Stimulated activated CD8-positive, alpha-beta memory T cell treated with anti-CD3 and anti-CD28 coated beads, Interleukin-12 subunit alpha, Interleukin-12 subunit beta, amount 100 ng/mL, for 1 hour (primary cell): ENCODE results near the gene HTT-AS.

Experiments used
- DNase-seq: peaks from one replicate; pipeline ENCODE4 v3.0.0-alpha.2; 2020; ENCODE audit warnings: low read depth

HTT-AS gene

DNA sequence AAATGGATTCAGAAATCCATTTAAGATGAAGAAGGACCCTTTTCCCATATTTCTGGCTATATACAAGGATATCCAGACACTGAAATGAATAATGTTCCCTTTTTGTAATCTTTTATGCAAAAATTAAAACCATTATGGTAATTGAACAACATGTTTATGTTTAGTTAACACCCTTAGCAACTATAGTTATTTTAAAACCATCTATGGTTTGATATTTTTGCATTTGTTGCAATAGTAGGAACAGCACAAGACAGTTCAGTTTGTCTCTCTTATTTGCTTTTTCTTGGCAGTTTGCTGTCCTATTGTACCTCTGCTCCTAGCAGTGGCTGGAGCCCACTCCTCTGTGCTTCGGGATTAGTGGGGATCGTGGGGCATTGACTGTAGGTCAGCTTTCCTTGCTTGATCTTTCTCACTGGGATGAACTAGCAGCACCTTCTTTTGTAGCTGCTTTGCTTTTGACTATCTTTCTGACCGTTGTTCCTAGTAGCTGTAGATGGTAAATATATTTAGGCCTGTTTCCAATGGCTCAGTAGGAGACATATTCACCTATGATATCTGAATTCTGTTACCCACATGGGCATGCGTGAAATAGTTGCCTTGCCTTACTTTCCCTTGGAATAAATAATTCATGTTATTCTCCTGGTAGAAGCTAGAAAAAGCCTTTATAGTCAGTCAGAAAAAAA, 12.9 kb upstream of the HTT-AS start:
- no peak for DNase-seq

DNA sequence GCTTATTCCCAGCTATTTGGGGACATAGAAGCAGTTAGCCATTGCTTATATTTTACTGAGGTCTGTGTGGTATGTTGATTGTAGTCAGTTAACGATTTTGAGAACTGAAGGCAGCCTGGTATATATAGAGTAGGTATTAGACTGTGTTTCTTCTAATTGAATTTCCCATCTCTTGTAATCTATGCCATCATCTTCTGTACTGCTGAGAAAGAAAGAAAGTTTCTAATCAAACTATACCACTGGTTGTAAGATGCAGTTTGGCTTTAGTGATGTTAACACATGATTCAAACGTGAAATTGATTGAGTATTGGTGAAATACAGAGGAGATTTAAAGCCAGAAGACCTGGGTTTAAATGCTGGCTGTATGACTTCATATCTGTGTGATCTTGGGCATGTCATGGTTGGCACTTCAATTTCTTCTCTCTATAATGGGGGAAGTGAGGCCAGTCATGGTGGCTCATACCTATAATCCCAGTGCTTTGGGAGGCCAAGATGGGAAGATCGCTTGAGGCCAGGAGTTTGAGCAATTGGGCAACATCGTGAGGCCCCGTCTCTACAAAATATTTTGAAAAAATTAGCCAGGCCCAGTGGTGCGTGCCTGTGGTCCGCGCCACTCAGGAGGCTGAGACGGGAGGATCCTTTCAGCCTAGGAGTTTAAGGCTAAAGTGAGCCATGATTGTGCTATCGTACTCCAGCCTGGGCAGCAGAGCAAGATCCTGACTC, 11.8 kb upstream of the HTT-AS start:
- no peak for DNase-seq

DNA sequence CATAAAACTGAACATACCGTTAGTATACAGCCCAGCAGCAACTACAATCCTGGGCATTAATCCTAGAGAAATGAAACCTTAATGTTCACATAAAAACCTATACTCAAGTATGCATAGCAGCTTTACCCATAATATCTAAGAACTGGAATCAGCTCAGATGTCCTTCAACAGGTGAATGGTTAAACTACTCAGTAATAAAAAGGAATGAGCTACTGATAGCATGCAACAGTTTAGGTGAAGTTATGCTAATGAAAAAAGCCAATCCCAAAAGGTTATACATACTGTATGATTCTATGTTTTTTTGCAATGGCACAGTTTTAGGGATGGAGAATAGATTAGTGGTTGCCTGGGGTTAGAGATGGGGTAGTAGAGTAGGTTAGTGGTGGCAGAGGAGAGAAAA, 9.4 kb upstream of the HTT-AS start:
- no peak for DNase-seq

DNA sequence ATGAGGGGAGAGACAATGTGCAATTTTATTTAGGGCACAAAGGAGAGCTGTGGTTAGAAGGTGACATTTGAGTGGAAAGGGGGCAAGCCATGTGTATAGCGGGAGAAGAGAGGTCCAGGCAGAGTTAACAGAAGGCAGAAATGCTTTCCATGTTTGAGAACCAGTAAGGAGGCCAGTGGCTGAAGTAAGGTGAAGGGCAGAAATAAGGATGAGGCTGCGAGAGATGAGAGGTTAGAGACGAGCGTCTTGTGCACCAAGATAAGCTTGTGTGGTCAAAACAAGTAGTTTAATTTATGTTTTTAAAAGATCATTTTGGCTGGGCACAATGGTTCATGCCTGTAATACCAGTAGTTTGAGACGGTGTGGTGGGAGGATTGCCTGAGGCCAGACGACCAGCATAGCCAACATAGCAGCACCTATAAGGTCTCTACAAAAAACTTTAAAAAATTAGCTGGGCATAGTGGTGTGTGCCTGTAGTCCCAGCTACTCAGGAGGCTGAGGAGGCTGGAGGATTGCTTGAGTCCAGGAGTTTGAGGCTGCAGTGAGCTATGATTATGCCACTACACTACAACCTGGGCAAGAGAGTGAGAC, 8.7 kb upstream of the HTT-AS start:
- no peak for DNase-seq

DNA sequence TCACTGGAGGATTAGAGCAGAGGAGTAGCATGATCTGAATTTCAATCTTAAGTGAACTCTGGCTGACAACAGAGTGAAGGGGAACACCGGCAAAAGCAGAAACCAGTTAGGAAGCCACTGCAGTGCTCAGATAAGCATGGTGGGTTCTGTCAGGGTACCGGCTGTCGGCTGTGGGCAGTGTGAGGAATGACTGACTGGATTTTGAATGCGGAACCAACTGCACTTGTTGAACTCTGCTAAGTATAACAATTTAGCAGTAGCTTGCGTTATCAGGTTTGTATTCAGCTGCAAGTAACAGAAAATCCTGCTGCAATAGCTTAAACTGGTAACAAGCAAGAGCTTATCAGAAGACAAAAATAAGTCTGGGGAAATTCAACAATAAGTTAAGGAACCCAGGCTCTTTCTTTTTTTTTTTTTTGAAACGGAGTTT, 5.4 kb upstream of the HTT-AS start:
- no peak for DNase-seq

DNA sequence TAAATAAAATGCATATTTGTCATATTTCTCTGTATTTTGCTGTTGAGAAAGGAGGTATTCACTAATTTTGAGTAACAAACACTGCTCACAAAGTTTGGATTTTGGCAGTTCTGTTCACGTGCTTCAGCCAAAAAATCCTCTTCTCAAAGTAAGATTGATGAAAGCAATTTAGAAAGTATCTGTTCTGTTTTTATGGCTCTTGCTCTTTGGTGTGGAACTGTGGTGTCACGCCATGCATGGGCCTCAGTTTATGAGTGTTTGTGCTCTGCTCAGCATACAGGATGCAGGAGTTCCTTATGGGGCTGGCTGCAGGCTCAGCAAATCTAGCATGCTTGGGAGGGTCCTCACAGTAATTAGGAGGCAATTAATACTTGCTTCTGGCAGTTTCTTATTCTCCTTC, 3.5 kb upstream of the HTT-AS start:
- DNase-seq: no peak

DNA sequence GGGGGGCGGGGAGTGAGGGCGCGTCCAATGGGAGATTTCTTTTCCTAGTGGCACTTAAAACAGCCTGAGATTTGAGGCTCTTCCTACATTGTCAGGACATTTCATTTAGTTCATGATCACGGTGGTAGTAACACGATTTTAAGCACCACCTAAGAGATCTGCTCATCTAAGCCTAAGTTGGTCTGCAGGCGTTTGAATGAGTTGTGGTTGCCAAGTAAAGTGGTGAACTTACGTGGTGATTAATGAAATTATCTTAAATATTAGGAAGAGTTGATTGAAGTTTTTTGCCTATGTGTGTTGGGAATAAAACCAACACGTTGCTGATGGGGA, 1.3 kb upstream of the HTT-AS start:
- DNase-seq: no peak

DNA sequence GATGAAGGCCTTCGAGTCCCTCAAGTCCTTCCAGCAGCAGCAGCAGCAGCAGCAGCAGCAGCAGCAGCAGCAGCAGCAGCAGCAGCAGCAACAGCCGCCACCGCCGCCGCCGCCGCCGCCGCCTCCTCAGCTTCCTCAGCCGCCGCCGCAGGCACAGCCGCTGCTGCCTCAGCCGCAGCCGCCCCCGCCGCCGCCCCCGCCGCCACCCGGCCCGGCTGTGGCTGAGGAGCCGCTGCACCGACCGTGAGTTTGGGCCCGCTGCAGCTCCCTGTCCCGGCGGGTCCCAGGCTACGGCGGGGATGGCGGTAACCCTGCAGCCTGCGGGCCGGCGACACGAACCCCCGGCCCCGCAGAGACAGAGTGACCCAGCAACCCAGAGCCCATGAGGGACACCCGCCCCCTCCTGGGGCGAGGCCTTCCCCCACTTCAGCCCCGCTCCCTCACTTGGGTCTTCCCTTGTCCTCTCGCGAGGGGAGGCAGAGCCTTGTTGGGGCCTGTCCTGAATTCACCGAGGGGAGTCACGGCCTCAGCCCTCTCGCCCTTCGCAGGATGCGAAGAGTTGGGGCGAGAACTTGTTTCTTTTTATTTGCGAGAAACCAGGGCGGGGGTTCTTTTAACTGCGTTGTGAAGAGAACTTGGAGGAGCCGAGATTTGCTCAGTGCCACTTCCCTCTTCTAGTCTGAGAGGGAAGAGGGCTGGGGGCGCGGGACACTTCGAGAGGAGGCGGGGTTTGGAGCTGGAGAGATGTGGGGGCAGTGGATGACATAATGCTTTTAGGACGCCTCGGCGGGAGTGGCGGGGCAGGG, 711 bp upstream of the HTT-AS start:
- no peak for DNase-seq

DNA sequence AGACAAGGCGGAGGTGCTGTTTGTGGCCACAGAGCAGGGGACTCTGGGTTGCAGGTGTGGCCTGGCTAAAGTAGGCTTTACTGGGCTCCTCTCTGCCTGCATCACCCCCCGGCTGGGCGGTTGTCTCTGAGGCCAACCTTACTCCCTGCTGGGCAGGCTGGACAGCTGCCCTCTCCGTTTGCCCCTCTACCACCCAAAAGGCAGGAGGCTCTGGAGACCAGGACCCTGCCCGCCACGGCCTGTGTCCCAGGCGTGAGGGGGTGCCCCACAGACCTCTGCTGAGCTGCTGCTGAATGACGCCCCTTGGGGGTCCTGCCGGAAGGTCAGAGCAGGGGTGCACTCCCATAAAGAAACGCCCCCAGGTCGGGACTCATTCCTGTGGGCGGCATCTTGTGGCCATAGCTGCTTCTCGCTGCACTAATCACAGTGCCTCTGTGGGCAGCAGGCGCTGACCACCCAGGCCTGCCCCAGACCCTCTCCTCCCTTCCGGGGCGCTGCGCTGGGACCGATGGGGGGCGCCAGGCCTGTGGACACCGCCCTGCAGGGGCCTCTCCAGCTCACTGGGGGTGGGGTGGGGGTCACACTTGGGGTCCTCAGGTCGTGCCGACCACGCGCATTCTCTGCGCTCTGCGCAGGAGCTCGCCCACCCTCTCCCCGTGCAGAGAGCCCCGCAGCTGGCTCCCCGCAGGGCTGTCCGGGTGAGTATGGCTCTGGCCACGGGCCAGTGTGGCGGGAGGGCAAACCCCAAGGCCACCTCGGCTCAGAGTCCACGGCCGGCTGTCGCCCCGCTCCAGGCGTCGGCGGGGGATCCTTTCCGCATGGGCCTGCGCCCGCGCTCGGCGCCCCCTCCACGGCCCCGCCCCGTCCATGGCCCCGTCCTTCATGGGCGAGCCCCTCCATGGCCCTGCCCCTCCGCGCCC, 920 bp downstream of the HTT-AS start:
- no peak for DNase-seq

DNA sequence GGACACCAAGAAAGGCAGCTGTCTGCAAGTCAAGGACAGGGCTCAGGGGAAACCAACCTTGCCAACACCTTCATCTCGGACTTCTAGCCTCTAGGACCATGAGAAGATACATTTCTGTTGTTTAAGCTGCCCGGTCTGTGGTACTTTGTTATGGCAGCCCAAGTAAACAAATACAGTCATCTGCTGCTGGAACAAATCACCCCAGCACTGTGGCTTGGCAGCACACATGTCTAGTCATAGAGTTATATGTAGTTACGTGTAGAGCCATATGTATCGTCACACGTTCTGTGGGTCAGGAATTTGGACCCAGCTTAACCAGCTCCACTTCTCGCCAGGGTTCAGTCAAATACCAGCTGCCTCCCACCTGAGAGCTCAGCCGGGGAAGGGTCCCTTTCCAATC, 2.5 kb downstream of the HTT-AS start:
- no peak for DNase-seq

DNA sequence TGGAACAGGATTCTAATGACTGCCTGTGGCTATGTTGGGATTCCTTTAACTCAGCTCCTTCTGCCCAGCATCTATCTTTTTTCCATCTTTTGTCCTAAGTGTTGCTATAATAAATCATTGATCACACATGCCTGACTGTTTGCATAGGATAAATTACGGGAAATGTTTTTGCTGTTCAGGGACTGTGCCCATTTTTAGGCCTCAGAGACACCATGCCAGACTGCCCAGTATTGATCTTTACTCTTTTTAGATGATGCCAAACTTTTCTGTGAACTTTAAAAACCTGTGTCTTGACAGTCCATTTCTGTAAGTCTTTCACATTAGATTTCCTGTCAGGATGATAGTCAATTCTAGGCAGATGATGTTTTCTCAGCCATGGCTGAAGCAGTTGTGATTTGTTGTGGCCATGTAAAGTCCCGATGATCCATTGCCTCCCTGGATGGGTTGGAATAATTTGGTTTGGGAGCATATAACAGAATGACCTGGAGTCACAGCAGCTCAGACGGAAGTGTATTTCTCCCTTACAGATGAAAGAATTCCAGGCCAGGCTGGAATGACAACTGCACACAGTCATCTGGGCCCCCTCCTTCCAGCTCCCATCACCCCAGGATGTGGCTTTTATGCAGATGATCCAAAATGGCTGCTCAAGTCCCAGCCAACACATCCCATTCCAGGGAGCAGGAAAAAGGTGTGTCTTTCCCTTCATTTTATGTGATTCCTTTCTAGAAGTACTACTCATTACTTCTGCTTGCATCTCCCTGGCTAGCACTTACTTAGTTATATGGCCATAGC, 3.4 kb downstream of the HTT-AS start:
- no peak for DNase-seq

DNA sequence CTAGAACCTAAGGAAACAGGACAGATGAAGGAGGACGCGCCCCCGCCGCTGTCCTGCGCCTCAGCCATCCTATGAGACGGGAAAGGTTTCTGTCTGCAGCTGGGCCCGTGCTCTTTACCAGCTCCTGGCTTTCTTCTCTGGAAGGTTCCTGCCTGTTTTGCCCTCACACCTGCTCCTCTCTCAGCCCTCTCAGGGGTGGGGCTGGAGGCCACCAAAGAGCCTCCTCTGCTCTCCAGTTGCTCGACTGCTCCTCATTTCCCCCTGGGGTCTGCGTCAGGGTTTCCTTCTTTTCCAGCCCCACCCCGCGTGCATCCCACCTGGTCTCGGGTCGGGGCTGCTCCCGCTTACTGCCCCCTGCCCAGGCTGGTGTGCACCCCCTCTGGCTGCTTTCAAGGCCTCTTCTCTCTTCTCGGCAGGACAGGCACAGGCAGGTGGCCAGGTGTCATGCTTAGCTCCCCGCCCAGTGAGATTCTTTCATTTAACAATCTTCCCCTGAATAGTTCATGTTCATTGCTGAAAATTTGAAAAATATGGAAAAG, 4.6 kb downstream of the HTT-AS start:
- DNase-seq: no peak

DNA sequence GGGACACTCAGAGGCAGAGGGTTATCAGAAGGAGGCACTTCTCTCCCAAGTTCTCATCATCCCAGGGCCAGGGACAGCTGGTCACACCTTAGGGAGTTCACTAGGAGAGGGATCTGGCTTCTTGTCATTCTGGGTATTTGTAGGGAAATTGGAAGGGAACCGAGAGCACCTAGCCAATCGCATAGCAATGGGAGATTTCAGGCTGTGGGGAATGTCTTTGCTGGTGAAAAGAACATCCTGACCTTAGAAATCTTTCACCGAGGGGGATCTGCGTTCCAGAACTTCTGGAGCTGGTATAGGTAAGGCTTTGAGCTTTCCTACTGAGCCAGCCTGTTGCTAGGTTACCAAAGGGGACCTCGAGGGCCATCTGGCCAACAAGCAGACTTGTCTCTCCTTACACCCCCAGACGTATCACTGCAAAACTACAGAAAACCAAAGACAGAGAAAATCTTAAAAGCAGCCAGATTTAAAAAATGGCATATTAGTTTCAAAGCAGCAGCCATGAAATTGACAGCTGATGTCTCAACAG, 6.8 kb downstream of the HTT-AS start:
- no peak for DNase-seq

DNA sequence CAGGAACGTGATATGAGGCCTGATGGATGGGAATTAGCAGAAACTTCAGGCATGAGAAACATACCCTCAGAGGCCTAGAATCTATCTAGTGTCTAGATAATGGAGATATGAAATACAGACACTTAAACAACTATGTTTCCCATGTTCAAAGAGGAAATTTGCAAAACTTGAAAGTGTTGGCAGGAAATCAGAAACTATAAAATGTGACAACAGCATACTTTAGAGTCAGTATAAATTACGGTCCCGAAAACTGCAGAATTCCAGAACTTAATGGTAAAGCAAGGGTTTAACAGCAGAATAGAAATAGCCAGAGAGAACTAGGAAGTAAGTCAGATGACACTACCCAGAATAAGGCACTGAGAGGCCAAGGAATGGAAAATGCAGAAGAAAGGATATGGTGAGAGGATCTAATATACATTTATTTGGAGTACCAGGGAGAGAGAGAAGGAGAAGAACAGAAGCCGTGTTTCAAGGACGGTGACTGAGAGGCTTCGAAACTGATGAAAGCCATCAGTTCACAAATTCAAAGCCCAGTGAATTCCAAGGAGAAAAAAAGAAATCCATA, 7.4 kb downstream of the HTT-AS start:
- DNase-seq: no peak

DNA sequence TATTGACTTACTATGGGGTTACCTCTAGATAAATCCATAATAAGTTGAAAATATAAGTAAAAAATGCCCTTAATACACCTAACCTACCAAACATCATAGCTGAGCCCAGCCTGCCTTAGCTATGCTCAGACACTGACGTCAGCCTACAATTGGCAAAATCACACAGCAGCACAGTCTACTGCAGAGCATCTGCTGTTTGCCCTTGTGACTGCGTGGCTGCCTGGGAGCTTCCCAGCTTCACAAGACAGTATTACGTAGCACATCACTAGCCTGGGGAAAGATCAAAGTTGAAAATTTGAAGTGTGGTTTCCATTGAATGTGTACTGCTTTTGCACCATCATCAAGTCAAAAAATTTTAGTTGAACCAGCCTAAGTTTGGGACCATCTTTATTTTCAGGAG, 8.8 kb downstream of the HTT-AS start:
- no peak for DNase-seq

DNA sequence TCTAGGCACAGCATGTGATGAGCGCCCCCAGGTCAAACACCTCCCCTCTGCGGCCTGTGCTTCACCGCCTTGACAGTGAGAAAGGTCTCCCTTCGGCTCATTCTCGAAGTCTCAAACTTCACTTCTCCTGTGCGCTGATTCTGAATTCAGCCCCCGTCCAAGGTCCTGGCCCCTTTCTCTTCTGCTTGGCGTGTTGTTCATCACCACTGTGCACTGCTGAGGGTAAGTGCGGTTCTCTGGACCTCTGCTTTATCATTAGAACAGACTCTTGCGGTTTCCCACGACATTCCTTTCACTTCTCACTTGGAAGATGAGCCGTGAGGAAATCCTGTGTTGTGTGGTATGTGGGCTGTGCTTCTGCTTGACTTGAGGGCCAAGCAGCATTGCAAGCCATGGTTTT, 11.9 kb downstream of the HTT-AS start:
- DNase-seq: no peak

DNA sequence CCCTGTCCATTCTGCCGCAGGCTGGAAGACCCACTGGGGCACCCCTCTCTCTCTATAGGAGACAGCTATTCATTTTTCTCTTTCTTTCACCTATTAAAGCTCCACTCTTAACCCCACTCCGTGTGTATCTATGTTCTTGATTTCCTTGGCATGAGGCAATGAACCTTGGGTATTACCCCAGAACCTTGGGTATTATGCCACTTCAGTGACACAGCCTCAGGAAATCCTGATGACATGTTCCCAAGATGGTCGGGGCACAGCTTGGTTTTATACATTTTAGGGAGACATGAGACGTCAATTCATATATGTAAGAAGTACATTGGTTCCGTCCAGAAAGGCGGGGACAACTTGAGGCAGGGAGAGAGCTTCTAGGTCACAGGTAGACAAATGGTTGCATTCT, 13.4 kb downstream of the HTT-AS start:
- no peak for DNase-seq

DNA sequence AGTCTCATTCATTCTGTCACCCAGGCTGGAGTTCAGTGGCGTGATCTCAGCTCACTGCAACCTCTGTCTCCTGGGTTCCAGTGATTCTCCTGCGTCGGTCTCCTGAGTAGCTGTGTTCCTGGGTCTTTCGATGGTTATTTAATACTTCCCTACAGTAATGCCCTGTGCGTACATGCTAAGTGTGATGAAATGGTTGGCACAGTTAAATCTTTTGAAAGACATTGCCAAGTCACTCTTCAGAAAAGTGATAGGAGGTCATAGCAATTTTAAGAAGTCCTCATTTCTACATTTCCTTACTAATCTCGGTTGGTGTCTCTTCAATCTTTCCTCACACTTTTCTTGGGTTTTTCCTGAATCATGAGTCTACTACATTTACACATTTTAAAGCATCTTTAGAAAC, 14.4 kb downstream of the HTT-AS start:
- no peak for DNase-seq

DNA sequence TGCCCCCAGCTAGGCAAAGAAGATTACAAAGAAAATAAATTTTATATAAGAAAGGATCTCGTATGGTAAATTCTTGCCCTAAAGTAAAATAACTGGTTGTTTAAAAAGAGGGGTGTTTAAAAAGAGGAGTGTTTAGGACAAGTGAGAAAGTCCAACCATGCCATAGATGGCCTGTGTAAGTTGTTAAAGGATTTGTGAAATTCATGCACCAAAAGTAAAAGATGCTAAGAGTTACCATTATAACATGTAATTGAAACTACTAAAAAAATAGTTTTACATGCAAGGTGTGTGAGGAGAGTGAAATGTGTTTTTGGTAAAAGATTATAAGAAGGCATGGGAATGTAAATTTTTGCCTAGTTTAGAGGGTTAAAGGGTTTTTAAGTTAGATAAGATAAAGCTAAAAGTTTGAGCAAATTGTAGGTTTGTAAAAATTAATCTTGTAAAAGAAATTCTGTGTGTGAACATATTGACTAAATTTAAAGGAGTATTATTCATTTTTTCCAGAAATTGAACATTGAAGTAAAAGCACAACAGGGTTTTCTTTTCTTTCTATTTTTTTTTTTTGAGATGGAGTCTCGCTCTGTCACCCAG, 20.1 kb downstream of the HTT-AS start:
- no peak for DNase-seq
